Left ventricle myocardium inferior (tissue), 1 donor: ENCODE results near the gene SYTL2. TPM values are rescaled to one million over a fixed set of nuclear protein-coding genes. Genes with fewer than 3 reads are reported as not detected.
A peak's percentile ranks its signal among the peaks of the same experiment; 100 is the strongest.

ENCODE experiments used
- DNase-seq: peaks from one replicate; pipeline ENCODE4 v3.0.0-alpha.2; 2020
- H3K27ac ChIP-seq: fragments of 200-600 bp; replicated peaks from 2 replicates; pipeline ENCODE4 v1.8.0; 2021
- H3K27me3 ChIP-seq: fragments of 200-600 bp; 2 replicates; pipeline ENCODE4 v1.8.0; 2021; ENCODE audit warnings: low read depth
- H3K36me3 ChIP-seq: fragments of 200-600 bp; 2 replicates; pipeline ENCODE4 v1.8.0; 2021
- H3K4me1 ChIP-seq: fragments of 200-600 bp; 2 replicates; pipeline ENCODE4 v1.8.0; 2021
- H3K4me3 ChIP-seq: fragments of 200-600 bp; 2 replicates; pipeline ENCODE4 v1.8.0; 2021; ENCODE audit warnings: mild to moderate bottlenecking, moderate library complexity
- H3K9me3 ChIP-seq: fragments of 200-600 bp; replicated peaks from 2 replicates; pipeline ENCODE4 v1.8.0; 2021
- CTCF ChIP-seq: fragments of 200-600 bp; IDR thresholded peaks from 2 replicates; pipeline ENCODE4 v1.8.0; 2021; ENCODE audit warnings: antibody characterized with exemption, mild to moderate bottlenecking, borderline replicate concordance
- intact Hi-C: fragments of 100-400 bp; cut with micrococcal nuclease; formaldehyde crosslinking; loops from one replicate; pipeline ENCODE4 v1.11.0; 2022
- total RNA-seq: library from RNA; stranded (reverse); fragmentation: NEBNext Ultra II Directional; extraction: Animal tissue kit (Norgen Biotek cat#: 25700); gene quantifications from one replicate; pipeline ENCODE4 v1.2.1, GENCODE V29; 2021
- donor health status: DM: no; HTN: yes; CAD: no; lungs with severe emphysema.

SYTL2 gene
- total RNA-seq, 1 donor from 2014 or later: 3.8 TPM

- H3K27ac ChIP-seq: no peak overlapping the region
- intact Hi-C loops: no loop called here
Measured at GRCh38 chr11:85828640-85828978, 17.7 kb upstream of the SYTL2 start.

GRCh38 chr11:85827748-85828639 is 17.1 kb upstream of the SYTL2 start:
- intact Hi-C loops: no loop called here
- H3K27ac ChIP-seq: no peak overlapping the region
- no peak for DNase-seq
- H3K36me3 ChIP-seq: no peaks in the 10 kb centered on the region
- no peaks in the 10 kb centered on the region for H3K4me1 ChIP-seq
- no peaks in the 10 kb centered on the region for H3K27me3 ChIP-seq
- H3K9me3 ChIP-seq: no peaks in the 10 kb centered on the region
- no peak overlapping the region for H3K4me3 ChIP-seq
- no peak for TF ChIP-seq CTCF

More at GRCh38 chr11:85828640-85828978, 17.7 kb upstream of the SYTL2 start:
- H3K9me3 ChIP-seq: no peaks in the 10 kb centered on the region
- H3K4me1 ChIP-seq: no peaks in the 10 kb centered on the region
- TF ChIP-seq CTCF: no peak
- no peaks in the 10 kb centered on the region for H3K36me3 ChIP-seq
- no peak overlapping the region for H3K4me3 ChIP-seq
- no peaks in the 10 kb centered on the region for H3K27me3 ChIP-seq
- DNase-seq: no peak

- no peaks in the 10 kb centered on the region for H3K9me3 ChIP-seq
- H3K4me1 ChIP-seq: no peaks in the 10 kb centered on the region
- peak; percentile 69 for TF ChIP-seq CTCF
- no peaks in the 10 kb centered on the region for H3K27me3 ChIP-seq
- peak; percentile 24 for DNase-seq
- H3K36me3 ChIP-seq: no peaks in the 10 kb centered on the region
- intact Hi-C loops: no loop called here
- H3K4me3 ChIP-seq: no peak overlapping the region
- H3K27ac ChIP-seq: no peak overlapping the region
Measured at GRCh38 chr11:85826116-85826855, 15.3 kb upstream of the SYTL2 start.

GRCh38 chr11:85825616-85826015 is 14.7 kb upstream of the SYTL2 start:
- no peaks in the 10 kb centered on the region for H3K36me3 ChIP-seq
- H3K27ac ChIP-seq: no peak overlapping the region
- H3K4me3 ChIP-seq: no peak overlapping the region
- intact Hi-C loops: no loop called here
- TF ChIP-seq CTCF: no peak
- no peaks in the 10 kb centered on the region for H3K9me3 ChIP-seq
- no peak for DNase-seq
- H3K4me1 ChIP-seq: no peaks in the 10 kb centered on the region
- no peaks in the 10 kb centered on the region for H3K27me3 ChIP-seq

- DNase-seq: no peak
- Histone ChIP-seq H3K27me3 (no peaks in the 10 kb centered on the region), H3K4me3 (no peak overlapping the region), H3K36me3 (no peaks in the 10 kb centered on the region), H3K4me1 (no peaks in the 10 kb centered on the region), H3K9me3 (no peaks in the 10 kb centered on the region), H3K27ac (no peak overlapping the region)
- intact Hi-C loops: no loop called here
- TF ChIP-seq CTCF: no peak
Measured at GRCh38 chr11:85823816-85824215, 12.9 kb upstream of the SYTL2 start.
